ENCODE results near the gene CRYZ.
A peak's percentile ranks its signal among the peaks of the same experiment; 100 is the strongest.
"Not testable (repeated sequence)": the region's sequence is repeated elsewhere in the genome, so short reads cannot be mapped to it uniquely, and the experiment has no call there.

The CRYZ gene

DNA sequence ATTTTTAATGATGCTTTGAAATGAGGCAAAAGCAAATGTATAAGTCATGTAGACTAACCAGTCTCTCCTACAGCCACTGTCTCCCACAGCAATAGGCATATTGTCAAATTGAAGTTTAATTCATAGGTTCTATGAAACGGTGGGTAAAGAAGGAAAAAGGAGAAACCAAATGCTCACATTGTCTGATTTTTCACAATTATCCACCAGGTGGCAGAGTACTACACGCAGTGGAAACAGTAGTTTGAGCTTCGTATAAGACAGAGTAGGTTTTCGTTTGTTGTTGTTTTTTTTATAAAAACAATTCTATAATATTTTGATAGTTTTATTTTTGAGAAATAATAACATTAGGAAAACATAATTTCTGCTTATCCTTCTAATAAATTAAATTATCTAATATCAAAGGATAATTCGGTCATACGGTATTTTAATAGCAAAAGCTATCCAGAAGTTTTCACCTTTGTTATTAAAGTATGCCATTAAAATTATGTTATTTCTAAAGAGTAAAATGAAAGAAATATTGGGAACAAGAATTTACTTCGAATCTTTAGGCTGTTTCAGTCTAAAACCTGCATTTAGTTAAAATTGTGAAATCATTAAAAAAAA is 39.2 kb upstream of the CRYZ start:
- no peak overlapping the region for H3K27ac ChIP-seq
- TF ChIP-seq CTCF (conservative IDR thresholded peaks at IDR 0.05) (peak; percentile 85), ZFX (IDR thresholded peaks at IDR 0.05) (no peak)

DNA sequence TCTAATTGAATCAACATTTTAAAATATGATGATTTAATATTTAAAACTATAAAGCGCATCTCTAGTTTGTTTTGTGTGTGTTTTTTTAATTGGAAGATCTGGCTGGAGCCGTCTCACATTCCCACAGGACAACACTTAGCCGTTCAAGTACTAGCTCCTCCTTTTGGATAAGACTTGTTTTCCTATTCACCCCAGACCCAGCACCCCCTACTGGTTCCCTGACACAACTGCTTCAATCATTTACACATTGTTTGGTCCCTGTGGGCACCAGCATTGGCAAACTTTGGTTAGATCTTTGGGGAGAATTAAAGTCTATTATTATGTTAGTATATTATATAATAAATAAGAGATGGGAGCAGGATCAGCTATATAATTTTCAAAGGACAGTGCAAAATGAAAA is 34.6 kb upstream of the CRYZ start:
- no peak overlapping the region for H3K27ac ChIP-seq
- TF ChIP-seq ZFX (IDR thresholded peaks at IDR 0.05) (no peak), CTCF (conservative IDR thresholded peaks at IDR 0.05) (peak; percentile 66)

DNA sequence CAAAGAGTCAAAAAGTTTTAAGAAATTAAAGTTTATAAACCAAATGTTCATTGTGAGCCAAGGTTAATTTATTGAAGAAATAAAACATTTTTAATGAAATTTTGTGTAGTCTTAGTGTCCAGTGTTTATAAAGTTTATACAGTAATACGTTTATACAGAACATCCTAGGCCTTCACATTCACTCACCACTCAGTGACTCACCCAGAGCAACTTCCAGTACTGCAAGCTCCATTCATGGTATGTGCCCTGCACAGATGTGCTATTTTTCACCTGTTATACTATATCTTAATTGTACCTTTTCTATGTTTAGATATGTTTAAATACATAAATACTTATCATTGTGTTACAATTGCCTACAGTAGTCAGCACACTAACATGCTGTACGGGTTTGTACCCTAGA is 33.7 kb upstream of the CRYZ start:
- H3K27ac ChIP-seq: no peak overlapping the region
- TF ChIP-seq ZFX (IDR thresholded peaks at IDR 0.05) (no peak), CTCF (conservative IDR thresholded peaks at IDR 0.05) (no peak)

GRCh38 chr1:74763807-74764206 is 31.0 kb upstream of the CRYZ start:
- no peak for TF ChIP-seq CTCF (conservative IDR thresholded peaks at IDR 0.05)
- no peak for TF ChIP-seq ZFX (IDR thresholded peaks at IDR 0.05)
- H3K27ac ChIP-seq: no peak overlapping the region

DNA sequence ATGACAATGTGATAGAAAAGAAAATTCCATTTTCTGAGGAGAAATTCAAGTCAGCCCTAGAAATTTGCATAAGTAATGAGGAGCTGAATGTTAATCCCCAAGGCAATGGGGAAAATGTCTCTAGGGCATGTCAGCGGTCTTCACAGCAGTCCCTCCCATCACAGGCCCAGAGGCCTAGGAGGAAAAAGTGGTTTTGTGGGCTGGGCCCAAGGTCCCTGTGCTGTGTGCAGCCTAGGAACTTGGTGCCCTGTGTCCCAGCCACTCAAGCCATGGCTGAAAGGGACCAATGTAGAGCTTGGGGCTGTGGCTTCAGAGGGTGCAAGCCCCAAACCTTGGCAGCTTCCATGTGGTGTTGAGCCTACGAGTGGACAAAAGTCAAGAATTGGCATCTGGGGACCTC is 23.8 kb upstream of the CRYZ start:
- H3K27ac ChIP-seq: not testable (repeated sequence)

DNA sequence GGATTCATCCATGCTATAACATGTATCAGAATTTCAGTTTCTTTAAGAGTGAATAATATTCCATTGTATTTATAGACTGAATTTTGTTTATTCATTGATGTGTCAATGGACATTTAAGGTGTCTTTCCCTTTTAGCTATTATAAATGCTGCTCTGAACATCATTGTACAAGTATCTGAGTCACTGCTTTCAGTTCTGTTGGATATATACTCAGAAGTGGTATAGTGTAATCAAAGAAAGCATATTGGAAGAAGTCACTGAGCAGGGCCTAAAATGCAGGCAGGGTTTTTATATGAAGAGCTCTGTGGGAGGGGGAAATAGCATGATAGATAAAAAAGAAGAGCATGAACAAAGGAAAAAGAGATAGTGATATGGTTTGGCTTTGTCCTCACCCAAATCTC is 22.6 kb upstream of the CRYZ start:
- no peak overlapping the region for H3K27ac ChIP-seq
- no peak for TF ChIP-seq CTCF (conservative IDR thresholded peaks at IDR 0.05)
- no peak for TF ChIP-seq ZFX (IDR thresholded peaks at IDR 0.05)

- no peak for TF ChIP-seq ZFX (IDR thresholded peaks at IDR 0.05)
- no peak for TF ChIP-seq CTCF (conservative IDR thresholded peaks at IDR 0.05)
Measured at GRCh38 chr1:74753104-74753503, 20.3 kb upstream of the CRYZ start.

DNA sequence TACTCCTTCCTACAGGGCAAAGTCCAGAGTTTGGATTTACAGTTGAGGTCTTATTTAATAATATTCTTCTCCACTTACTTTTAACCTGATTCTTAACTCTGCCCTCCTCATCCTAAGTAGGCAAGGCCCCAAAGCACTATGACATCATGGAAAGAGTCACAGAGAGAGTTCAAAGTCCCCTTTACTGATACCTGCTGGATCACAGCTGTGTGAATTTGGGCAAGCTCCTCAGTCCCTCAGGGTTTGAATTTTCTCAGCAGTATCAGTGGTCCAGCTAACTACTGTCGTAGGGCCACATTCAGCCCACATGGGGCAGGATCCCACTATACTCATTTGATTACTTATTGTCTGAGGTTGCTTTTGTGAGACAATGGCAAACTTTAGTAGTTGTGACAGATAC is 16.1 kb upstream of the CRYZ start:
- H3K27ac ChIP-seq: no peak overlapping the region
- TF ChIP-seq CTCF (conservative IDR thresholded peaks at IDR 0.05): no peak
- TF ChIP-seq ZFX (IDR thresholded peaks at IDR 0.05): no peak

More at GRCh38 chr1:74753104-74753503, 20.3 kb upstream of the CRYZ start:
- no peak overlapping the region for H3K27ac ChIP-seq

DNA sequence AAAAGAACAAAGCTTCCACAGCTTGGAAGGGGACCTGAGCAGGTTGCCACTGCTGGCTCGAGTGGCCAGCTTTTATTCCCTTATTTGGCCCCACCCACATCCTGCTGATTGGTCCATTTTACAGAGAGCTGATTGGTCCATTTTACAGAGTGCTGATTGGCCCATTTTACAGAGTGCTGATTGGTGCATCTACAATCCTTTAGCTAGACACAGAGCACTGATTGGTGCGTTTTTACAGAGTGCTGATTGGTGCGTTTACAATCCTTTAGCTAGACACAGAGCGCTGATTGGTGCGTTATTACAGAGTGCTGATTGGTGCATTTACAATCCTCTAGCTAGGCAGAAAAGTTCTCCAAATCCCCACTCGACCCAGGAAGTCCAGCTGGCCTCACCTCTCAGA is 12.4 kb upstream of the CRYZ start:
- H3K27ac ChIP-seq: not testable (repeated sequence)

DNA sequence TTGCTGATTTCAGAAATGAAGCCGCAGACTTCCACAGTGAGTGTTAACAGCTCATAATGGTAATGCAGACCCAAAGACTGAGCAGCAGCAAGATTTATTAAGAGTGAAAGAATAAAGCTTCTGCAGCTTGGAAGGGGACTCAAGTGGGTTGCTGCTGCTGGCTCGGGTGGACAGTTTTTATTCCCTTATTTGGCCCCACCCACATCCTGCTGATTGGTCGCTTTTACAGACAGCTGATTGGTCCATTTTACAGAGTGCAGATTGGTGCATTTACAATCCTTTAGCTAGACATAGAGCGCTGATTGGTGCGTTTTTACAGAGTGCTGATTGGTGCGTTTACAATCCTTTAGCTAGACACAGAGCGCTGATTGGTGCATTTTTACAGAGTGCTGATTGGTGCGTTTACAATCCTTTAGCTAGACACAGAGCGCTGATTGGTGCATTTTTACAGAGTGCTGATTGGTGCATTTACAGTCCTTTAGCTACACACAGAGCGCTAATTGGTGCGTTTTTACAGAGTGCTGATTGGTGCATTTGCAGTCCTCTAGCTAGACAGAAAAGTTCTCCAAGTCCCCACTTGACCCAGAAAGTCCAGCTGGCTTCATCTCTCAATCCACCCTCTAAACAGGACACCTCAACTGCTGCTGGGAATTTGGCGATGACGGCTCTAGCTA is 7.6 kb upstream of the CRYZ start:
- H3K27ac ChIP-seq: not testable (repeated sequence)

All from C4-2B (cell line).